ENCODE results near the gene EDEM1.
"Not testable (repeated sequence)": the region's sequence is repeated elsewhere in the genome, so short reads cannot be mapped to it uniquely, and the experiment has no call there.

Gene EDEM1

GRCh38 chr3:5232570-5232969 is 45.1 kb downstream of the EDEM1 start:
- no peak for DNase-seq (ENCODE audit: low spot score)

GRCh38 chr3:5233026-5233425 is 45.5 kb downstream of the EDEM1 start:
- DNase-seq (ENCODE audit: low spot score): no peak

GRCh38 chr3:5235655-5236054 is 48.1 kb downstream of the EDEM1 start:
- DNase-seq (ENCODE audit: low spot score): no peak

GRCh38 chr3:5238545-5238944 is 51.0 kb downstream of the EDEM1 start:
- no peak for DNase-seq (ENCODE audit: low spot score)

GRCh38 chr3:5239602-5240001 is 52.1 kb downstream of the EDEM1 start:
- no peak for DNase-seq (ENCODE audit: low spot score)

- DNase-seq (ENCODE audit: low spot score): no peak
Measured at GRCh38 chr3:5240740-5241139, 53.2 kb downstream of the EDEM1 start.

- not testable (repeated sequence) for DNase-seq (ENCODE audit: low spot score)
Measured at GRCh38 chr3:5242785-5243184, 55.3 kb downstream of the EDEM1 start.

GRCh38 chr3:5245927-5246326 is 58.4 kb downstream of the EDEM1 start:
- no peak for DNase-seq (ENCODE audit: low spot score)

GRCh38 chr3:5248822-5249221 is 61.3 kb downstream of the EDEM1 start:
- no peak for DNase-seq (ENCODE audit: low spot score)

GRCh38 chr3:5250467-5251195 is 63.1 kb downstream of the EDEM1 start:
- DNase-seq (ENCODE audit: low spot score): no peak

- DNase-seq (ENCODE audit: low spot score): no peak
Measured at GRCh38 chr3:5251196-5251583, 63.7 kb downstream of the EDEM1 start.

GRCh38 chr3:5252131-5252530 is 64.6 kb downstream of the EDEM1 start:
- no peak for DNase-seq (ENCODE audit: low spot score)

GRCh38 chr3:5254281-5255048 is 67.0 kb downstream of the EDEM1 start:
- no peak for DNase-seq (ENCODE audit: low spot score)

- DNase-seq (ENCODE audit: low spot score): no peak
Measured at GRCh38 chr3:5255404-5256344, 68.2 kb downstream of the EDEM1 start.

- no peak for DNase-seq (ENCODE audit: low spot score)
Measured at GRCh38 chr3:5258526-5258925, 71.0 kb downstream of the EDEM1 start.

- DNase-seq (ENCODE audit: low spot score): no peak
Measured at GRCh38 chr3:5260992-5261501, 73.5 kb downstream of the EDEM1 start.

- DNase-seq (ENCODE audit: low spot score): no peak
Measured at GRCh38 chr3:5262507-5262906, 75.0 kb downstream of the EDEM1 start.

- no peak for DNase-seq (ENCODE audit: low spot score)
Measured at GRCh38 chr3:5264093-5264600, 76.6 kb downstream of the EDEM1 start.

GRCh38 chr3:5264896-5265770 is 77.6 kb downstream of the EDEM1 start:
- DNase-seq (ENCODE audit: low spot score): no peak

GRCh38 chr3:5267252-5267651 is 79.7 kb downstream of the EDEM1 start:
- DNase-seq (ENCODE audit: low spot score): no peak

GRCh38 chr3:5267889-5268288 is 80.4 kb downstream of the EDEM1 start:
- DNase-seq (ENCODE audit: low spot score): no peak
